Measurements from ENCODE around the gene VPS16.

DNA sequence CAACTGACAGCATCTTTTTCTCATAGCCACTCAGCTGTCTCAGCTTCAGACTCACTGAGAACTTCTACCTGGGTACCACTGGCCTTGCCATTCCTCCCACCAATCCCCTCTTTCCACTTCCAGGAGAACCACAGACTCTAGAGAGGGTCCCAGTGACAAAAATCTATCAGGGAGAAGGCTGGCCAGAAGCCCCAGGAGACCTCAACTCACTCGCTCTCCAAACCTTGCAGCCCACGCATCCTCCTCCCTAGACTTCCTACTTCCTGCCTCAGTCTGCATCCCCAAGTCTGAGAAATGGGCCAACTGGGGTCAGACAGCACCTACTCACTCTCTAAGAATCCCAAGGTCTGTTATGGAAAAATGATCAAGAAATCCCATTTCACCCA lies 23.2 kb upstream of the VPS16 start:
- TF ChIP-seq RAD21 (conservative IDR thresholded peaks at IDR 0.05 in 1 of 2, IDR thresholded peaks at IDR 0.05 in 1 of 2): no peak
- TF ChIP-seq, protein P1, sequence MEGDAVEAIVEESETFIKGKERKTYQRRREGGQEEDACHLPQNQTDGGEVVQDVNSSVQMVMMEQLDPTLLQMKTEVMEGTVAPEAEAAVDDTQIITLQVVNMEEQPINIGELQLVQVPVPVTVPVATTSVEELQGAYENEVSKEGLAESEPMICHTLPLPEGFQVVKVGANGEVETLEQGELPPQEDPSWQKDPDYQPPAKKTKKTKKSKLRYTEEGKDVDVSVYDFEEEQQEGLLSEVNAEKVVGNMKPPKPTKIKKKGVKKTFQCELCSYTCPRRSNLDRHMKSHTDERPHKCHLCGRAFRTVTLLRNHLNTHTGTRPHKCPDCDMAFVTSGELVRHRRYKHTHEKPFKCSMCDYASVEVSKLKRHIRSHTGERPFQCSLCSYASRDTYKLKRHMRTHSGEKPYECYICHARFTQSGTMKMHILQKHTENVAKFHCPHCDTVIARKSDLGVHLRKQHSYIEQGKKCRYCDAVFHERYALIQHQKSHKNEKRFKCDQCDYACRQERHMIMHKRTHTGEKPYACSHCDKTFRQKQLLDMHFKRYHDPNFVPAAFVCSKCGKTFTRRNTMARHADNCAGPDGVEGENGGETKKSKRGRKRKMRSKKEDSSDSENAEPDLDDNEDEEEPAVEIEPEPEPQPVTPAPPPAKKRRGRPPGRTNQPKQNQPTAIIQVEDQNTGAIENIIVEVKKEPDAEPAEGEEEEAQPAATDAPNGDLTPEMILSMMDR (IDR thresholded peaks at IDR 0.05): no peak
- TF ChIP-seq REST (IDR thresholded peaks at IDR 0.05): no peak
- TF ChIP-seq POLR2AphosphoS2 (conservative IDR thresholded peaks at IDR 0.05; ENCODE audit: low read length): no peak
- TF ChIP-seq ZNF302 (CRISPR knock-in tag; IDR thresholded peaks at IDR 0.05): no peak
- TF ChIP-seq POLR2A (IDR thresholded peaks at IDR 0.05; ENCODE audit: low read length): no peak
- TF ChIP-seq EP300 (IDR thresholded peaks at IDR 0.05): no peak
- TF ChIP-seq, protein P2, sequence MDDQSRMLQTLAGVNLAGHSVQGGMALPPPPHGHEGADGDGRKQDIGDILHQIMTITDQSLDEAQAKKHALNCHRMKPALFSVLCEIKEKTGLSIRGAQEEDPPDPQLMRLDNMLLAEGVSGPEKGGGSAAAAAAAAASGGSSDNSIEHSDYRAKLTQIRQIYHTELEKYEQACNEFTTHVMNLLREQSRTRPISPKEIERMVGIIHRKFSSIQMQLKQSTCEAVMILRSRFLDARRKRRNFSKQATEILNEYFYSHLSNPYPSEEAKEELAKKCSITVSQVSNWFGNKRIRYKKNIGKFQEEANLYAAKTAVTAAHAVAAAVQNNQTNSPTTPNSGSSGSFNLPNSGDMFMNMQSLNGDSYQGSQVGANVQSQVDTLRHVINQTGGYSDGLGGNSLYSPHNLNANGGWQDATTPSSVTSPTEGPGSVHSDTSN (IDR thresholded peaks at IDR 0.05): no peak
- no peak for TF ChIP-seq SMC3 (IDR thresholded peaks at IDR 0.05)
- no peak for TF ChIP-seq JUNB (IDR thresholded peaks at IDR 0.05)
- no peak for TF ChIP-seq ESRRA (IDR thresholded peaks at IDR 0.05; ENCODE audit: borderline replicate concordance, low read length)
- no peak for TF ChIP-seq SREBF2 (IDR thresholded peaks at IDR 0.05)
- TF ChIP-seq CHD2 (IDR thresholded peaks at IDR 0.05; ENCODE audit: low read length, partially characterized antibody): no peak
- no peak for TF ChIP-seq RCOR1 (IDR thresholded peaks at IDR 0.05; ENCODE audit: low read depth, low read length)

Measured in A549 (cell line).